Measurements from ENCODE around the gene CERK.

DNA sequence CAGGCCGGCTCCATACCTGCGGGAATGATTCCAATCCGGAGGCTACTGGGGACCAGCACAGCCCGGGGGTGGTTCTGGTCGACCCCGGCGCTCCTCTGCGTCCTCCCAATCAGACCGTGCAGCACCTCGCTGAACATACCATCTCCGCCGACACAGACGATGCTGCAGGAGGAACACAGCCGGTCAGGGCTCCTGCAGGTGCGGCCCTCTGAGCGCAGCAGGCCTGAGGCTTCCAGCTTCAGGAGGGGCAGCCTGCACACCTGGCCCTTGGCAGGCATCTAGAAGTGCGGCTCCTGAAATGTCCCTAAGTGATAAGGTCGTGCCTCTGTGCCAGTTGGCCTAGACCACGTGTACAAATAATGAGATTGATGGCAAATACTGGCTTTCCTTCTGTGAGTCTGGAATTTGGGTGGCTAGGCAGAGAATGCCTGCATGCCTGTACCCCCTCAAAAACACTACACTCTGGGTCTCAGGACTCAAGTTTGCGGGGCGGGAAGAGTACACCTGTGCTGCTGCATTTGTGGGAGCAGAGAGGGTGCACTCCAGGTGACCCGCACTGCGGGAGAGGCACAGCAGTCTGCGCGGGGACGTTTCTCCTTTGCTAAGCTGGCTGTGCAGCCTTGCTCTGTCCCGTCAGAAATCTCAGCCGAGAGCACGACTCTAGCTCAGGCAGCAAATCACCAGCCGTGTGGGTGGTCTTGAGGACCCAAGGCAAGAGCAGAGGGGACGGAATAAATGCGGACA is 30.1 kb downstream of the CERK start:
- TF ChIP-seq, protein P1, sequence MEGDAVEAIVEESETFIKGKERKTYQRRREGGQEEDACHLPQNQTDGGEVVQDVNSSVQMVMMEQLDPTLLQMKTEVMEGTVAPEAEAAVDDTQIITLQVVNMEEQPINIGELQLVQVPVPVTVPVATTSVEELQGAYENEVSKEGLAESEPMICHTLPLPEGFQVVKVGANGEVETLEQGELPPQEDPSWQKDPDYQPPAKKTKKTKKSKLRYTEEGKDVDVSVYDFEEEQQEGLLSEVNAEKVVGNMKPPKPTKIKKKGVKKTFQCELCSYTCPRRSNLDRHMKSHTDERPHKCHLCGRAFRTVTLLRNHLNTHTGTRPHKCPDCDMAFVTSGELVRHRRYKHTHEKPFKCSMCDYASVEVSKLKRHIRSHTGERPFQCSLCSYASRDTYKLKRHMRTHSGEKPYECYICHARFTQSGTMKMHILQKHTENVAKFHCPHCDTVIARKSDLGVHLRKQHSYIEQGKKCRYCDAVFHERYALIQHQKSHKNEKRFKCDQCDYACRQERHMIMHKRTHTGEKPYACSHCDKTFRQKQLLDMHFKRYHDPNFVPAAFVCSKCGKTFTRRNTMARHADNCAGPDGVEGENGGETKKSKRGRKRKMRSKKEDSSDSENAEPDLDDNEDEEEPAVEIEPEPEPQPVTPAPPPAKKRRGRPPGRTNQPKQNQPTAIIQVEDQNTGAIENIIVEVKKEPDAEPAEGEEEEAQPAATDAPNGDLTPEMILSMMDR (IDR thresholded peaks at IDR 0.05; ENCODE audit: insufficient read depth, low read length), result no peak
- TF ChIP-seq POLR2AphosphoS5 (IDR thresholded peaks at IDR 0.05; ENCODE audit: low read depth), result no peak
- TF ChIP-seq, protein P2, sequence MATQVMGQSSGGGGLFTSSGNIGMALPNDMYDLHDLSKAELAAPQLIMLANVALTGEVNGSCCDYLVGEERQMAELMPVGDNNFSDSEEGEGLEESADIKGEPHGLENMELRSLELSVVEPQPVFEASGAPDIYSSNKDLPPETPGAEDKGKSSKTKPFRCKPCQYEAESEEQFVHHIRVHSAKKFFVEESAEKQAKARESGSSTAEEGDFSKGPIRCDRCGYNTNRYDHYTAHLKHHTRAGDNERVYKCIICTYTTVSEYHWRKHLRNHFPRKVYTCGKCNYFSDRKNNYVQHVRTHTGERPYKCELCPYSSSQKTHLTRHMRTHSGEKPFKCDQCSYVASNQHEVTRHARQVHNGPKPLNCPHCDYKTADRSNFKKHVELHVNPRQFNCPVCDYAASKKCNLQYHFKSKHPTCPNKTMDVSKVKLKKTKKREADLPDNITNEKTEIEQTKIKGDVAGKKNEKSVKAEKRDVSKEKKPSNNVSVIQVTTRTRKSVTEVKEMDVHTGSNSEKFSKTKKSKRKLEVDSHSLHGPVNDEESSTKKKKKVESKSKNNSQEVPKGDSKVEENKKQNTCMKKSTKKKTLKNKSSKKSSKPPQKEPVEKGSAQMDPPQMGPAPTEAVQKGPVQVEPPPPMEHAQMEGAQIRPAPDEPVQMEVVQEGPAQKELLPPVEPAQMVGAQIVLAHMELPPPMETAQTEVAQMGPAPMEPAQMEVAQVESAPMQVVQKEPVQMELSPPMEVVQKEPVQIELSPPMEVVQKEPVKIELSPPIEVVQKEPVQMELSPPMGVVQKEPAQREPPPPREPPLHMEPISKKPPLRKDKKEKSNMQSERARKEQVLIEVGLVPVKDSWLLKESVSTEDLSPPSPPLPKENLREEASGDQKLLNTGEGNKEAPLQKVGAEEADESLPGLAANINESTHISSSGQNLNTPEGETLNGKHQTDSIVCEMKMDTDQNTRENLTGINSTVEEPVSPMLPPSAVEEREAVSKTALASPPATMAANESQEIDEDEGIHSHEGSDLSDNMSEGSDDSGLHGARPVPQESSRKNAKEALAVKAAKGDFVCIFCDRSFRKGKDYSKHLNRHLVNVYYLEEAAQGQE (IDR thresholded peaks at IDR 0.05; ENCODE audit: insufficient replicate concordance, low read depth), result no peak
- TF ChIP-seq GABPA (IDR thresholded peaks at IDR 0.05; ENCODE audit: low read depth), result no peak

Data from HL-60 (cell line).